Cardiac fibroblast (primary cell): ENCODE measurements around the gene SNX18.

Experiments used
- DNase-seq, 2 donors: peaks; one replicate each; pipeline versions ENCODE4 v3.0.0 to v3.0.0-alpha.2; 2010; ENCODE audit warnings: low read depth in 2 of 2
- H3K4me3 ChIP-seq, 2 donors: replicated peaks in 1 of 2; 1 replicate in 1 of 2; 2 replicates in 1 of 2; pipeline ENCODE4 v1.5.1; 2011; ENCODE audit warnings: low read depth in 2 of 2, low read length in 2 of 2, mild to moderate bottlenecking in 2 of 2, moderate library complexity in 1 of 2
- CTCF ChIP-seq: IDR thresholded peaks from one replicate; pipeline ENCODE4 v1.5.1; 2011; ENCODE audit warnings: low read depth, mild to moderate bottlenecking, low read length, inconsistent platforms

SNX18 gene

GRCh38 chr5:54556141-54556540 is 38.6 kb downstream of the SNX18 start:
- DNase-seq, result no peak
- no peak for TF ChIP-seq CTCF
- H3K4me3 ChIP-seq, result no peak overlapping the region

DNA sequence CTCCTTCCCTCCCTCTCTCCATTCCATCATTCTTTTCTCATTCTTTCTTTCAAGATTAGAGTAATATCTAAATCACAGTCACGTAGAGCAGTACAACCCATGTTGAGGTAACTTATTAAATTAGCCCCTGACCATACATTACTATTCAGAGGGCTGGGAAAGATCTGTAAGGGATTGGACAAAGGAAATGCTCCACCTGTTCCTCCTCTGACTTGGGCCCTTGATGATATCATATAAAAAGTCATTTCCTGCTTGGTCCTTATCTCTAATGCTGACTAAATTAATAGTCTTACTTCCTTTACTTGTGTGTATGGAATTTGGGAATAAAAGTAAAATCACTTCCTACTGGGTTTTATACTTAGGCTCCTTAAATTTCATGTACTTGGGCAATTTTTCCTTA is 40.8 kb downstream of the SNX18 start:
- TF ChIP-seq CTCF, result no peak
- peak in 1 of 2 donors; percentile 20 for DNase-seq
- no peak overlapping the region for H3K4me3 ChIP-seq

- DNase-seq, result no peak
- no peak for TF ChIP-seq CTCF
These were observed 44.1 kb downstream of the SNX18 start for GRCh38 chr5:54561651-54562050.

DNA sequence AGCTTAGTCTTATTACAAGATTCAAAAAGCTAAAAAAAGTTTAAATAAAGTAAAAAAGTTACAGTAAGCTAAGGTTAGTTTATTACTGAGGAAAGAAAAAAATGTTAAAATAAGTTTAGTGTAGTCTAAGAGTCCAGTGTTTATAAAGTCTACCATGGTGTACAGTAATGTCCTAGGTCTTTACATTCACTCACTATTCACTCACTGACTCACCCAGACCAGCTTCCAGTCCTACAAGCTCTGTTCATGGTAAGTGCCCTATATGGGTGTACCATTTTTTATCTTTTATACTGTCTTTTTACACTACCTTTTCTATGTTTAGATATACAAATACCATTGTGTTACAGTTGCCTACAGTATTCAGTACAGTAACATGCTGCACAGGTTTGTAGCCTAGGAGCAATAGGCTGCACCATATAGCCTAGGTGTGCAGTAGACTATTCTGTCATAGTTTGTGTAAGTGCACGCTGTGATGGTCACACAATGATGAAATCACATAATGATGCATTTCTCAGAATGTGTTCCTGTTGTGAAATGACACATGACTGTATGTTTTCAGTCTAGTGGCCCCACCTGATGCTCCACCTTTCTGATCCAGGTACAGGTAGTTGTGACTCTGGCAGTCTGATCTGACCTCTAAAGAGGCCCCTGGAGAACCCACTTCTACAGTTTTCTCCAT is 45.7 kb downstream of the SNX18 start:
- no peak for TF ChIP-seq CTCF
- H3K4me3 ChIP-seq, result no peak overlapping the region
- peak in 1 of 2 donors; percentile 21 for DNase-seq

More at GRCh38 chr5:54561651-54562050, 44.1 kb downstream of the SNX18 start:
- H3K4me3 ChIP-seq, result no peak overlapping the region

DNA sequence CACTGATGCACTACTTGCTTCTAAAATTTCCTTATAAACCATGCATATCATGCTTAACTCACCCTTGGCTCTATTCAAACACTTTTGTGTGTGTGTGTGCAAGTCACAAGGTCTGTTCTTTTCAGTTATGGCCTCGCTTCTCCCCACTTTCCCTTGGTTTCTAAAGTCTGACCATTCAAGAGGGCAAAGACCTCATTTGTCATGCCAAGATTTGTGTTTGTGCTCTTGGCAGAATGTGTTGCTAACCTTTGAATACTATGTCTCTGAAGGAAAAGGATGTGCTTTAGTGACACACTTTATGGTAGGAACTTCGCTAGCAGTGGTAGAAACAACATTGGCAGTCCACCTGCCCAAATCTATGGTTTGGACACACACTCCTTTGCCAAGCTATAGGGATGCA is 50.4 kb downstream of the SNX18 start:
- TF ChIP-seq CTCF, result no peak
- no peak for DNase-seq
- H3K4me3 ChIP-seq, result no peak overlapping the region

DNA sequence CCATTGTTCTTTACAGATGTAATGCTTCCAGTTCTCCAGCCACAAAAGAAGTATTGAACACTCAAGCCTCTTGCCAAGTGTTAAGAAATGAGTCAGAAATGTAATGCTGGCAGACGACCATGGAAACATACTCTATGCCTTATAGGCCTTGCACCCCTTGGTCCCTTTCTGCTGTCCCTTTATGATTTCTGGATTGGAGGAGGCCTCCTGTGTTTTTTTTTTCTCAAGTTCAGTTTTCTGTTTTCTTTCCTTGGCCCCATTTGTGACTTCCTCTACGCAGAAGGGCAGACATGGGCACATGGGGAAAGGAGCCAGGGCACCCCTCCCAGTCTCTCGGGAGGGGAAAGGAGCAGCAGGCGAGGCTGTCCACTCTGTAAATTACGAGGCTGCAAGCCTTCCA is 53.4 kb downstream of the SNX18 start:
- H3K4me3 ChIP-seq, result no peak overlapping the region
- TF ChIP-seq CTCF, result no peak
- DNase-seq, result peak; percentile 62 to 84

GRCh38 chr5:54571462-54571861 is 53.9 kb downstream of the SNX18 start:
- no peak for DNase-seq
- TF ChIP-seq CTCF, result no peak
- no peak overlapping the region for H3K4me3 ChIP-seq
